Hepatocyte (in vitro differentiated cells): ENCODE results near the gene TOR1AIP2. TPM values are rescaled to one million over a fixed set of nuclear protein-coding genes. Genes with fewer than 3 reads are reported as not detected.
A peak's percentile ranks its signal among the peaks of the same experiment; 100 is the strongest.

Experiments used
- DNase-seq: peaks from one replicate; pipeline ENCODE4 v3.0.0-alpha.2; 2016; ENCODE audit warnings: low spot score
- H2AFZ ChIP-seq: fragments of 200-600 bp; sonication (generic); 2 replicates; pipeline ENCODE4 v1.6.0; 2016; ENCODE audit warnings: antibody characterized with exemption, mild to moderate bottlenecking
- H3K27ac ChIP-seq: fragments of 200-600 bp; sonication (generic); 2 replicates; pipeline ENCODE4 v1.5.1; 2016; ENCODE audit warnings: mild to moderate bottlenecking
- H3K27me3 ChIP-seq: fragments of 200-600 bp; sonication (generic); 2 replicates; pipeline ENCODE4 v1.6.1; 2016
- H3K36me3 ChIP-seq: fragments of 200-600 bp; sonication (generic); replicated peaks from 2 replicates; pipeline ENCODE4 v1.5.1; 2016; ENCODE audit warnings: low read depth; ENCODE audit not compliant: insufficient read depth
- H3K4me1 ChIP-seq: fragments of 200-600 bp; sonication (generic); 2 replicates; pipeline ENCODE4 v1.5.1; 2016; ENCODE audit warnings: mild to moderate bottlenecking, moderate library complexity; ENCODE audit not compliant: insufficient read depth
- H3K4me2 ChIP-seq: fragments of 200-600 bp; sonication (generic); 2 replicates; pipeline ENCODE4 v1.6.0; 2016
- H3K4me3 ChIP-seq: fragments of 200-600 bp; sonication (generic); 2 replicates; pipeline ENCODE4 v1.5.1; 2016; ENCODE audit warnings: mild to moderate bottlenecking
- H3K79me2 ChIP-seq: fragments of 200-600 bp; sonication (generic); 2 replicates; pipeline ENCODE4 v1.6.0; 2017; ENCODE audit warnings: mild to moderate bottlenecking
- H3K9me2 ChIP-seq: fragments of 200-600 bp; sonication (generic); replicated peaks from 2 replicates; pipeline ENCODE4 v1.6.0; 2017; ENCODE audit warnings: mild to moderate bottlenecking; ENCODE audit not compliant: insufficient read depth
- H3K9me3 ChIP-seq: fragments of 200-600 bp; sonication (generic); 2 replicates; pipeline ENCODE4 v1.5.1; 2016; ENCODE audit warnings: low read depth, mild to moderate bottlenecking
- H4K20me1 ChIP-seq: fragments of 200-600 bp; sonication (generic); 2 replicates; pipeline ENCODE4 v1.6.0; 2016; ENCODE audit warnings: mild to moderate bottlenecking; ENCODE audit not compliant: insufficient read depth, poor library complexity, severe bottlenecking
- CTCF ChIP-seq: fragments of 200-600 bp; sonication (generic); IDR thresholded peaks from 2 replicates; pipeline ENCODE4 v1.5.1; 2016; ENCODE audit warnings: antibody characterized with exemption, mild to moderate bottlenecking; ENCODE audit not compliant: poor library complexity
- EZH2 ChIP-seq: fragments of 200-600 bp; sonication (generic); IDR thresholded peaks from 2 replicates; pipeline ENCODE4 v1.6.1; 2016; ENCODE audit warnings: antibody characterized with exemption, mild to moderate bottlenecking, borderline replicate concordance
- EZH2phosphoT487 ChIP-seq: fragments of 200-600 bp; sonication (generic); IDR thresholded peaks from one replicate; pipeline ENCODE4 v1.6.1; 2018; ENCODE audit warnings: antibody characterized with exemption, mild to moderate bottlenecking, low read depth, moderate library complexity; ENCODE audit not compliant: unreplicated experiment, severe bottlenecking
- WGBS: methylation state at CpG from one replicate; pipeline ENCODE4 v1.1.6; 2016; ENCODE audit warnings: low lambda C conversion rate; ENCODE audit errors: missing lambda C conversion rate; 5-methylcytosine and 5-hydroxymethylcytosine counted together
- polyA plus RNA-seq: library from polyadenylated mRNA; unstranded; fragments of >200 nt; fragmentation: Nextera tagmentation; extraction: Ambion mirVana; gene quantifications from 2 replicates; pipeline ENCODE4 v1.2.1, GENCODE V29; 2016
- total RNA-seq: library from RNA; depleted of rRNA; stranded (reverse); fragments of >200 nt; gene quantifications from 2 replicates; pipeline ENCODE4 v1.2.3, GENCODE V29; 2014

Gene TOR1AIP2
- total and polyA plus RNA-seq, 2 experiments from 2014 or later, result 36.6 to 158 TPM

- Histone ChIP-seq H4K20me1 (no peaks in the 10 kb centered on the region), H3K27me3 (no peaks in the 10 kb centered on the region), H3K4me2 (no peak overlapping the region), H3K9me3 (no peaks in the 10 kb centered on the region), H2AFZ (no peak overlapping the region), H3K27ac (no peak overlapping the region), H3K9me2 (no peaks in the 10 kb centered on the region), H3K4me3 (no peak overlapping the region), H3K36me3 (no peaks in the 10 kb centered on the region), H3K4me1 (peaks cover 4% of the 10 kb centered on the region), H3K79me2 (no peaks in the 10 kb centered on the region)
- DNase-seq, result no peak
- TF ChIP-seq EZH2phosphoT487, result no peak
- TF ChIP-seq CTCF, result no peak
- no peak for TF ChIP-seq EZH2
- WGBS, result 82% methylated on average over 10 of the region's 10 CpGs
These were observed 79.3 kb downstream of the TOR1AIP2 start for GRCh38 chr1:179798213-179798863.

- no peak for TF ChIP-seq CTCF
- TF ChIP-seq EZH2phosphoT487, result no peak
- TF ChIP-seq EZH2, result no peak
- peaks cover 4% of the 10 kb centered on the region for H3K4me1 ChIP-seq
- no peaks in the 10 kb centered on the region for H3K79me2 ChIP-seq
- 28% methylated on average over 4 of the region's 4 CpGs for WGBS
- DNase-seq, result peak; percentile 39
- no peaks in the 10 kb centered on the region for H4K20me1 ChIP-seq
- no peaks in the 10 kb centered on the region for H3K9me3 ChIP-seq
- H3K4me3 ChIP-seq, result no peak overlapping the region
- no peak overlapping the region for H2AFZ ChIP-seq
- no peaks in the 10 kb centered on the region for H3K27me3 ChIP-seq
- no peak overlapping the region for H3K4me2 ChIP-seq
- H3K27ac ChIP-seq, result no peak overlapping the region
- H3K36me3 ChIP-seq, result no peaks in the 10 kb centered on the region
- no peaks in the 10 kb centered on the region for H3K9me2 ChIP-seq
These were observed 82.9 kb downstream of the TOR1AIP2 start for GRCh38 chr1:179794669-179795068.

GRCh38 chr1:179794146-179794545, 83.5 kb downstream of the TOR1AIP2 start:
- WGBS, result 59% methylated on average over 1 of the region's 1 CpG

More at GRCh38 chr1:179794146-179794545, 83.5 kb downstream of the TOR1AIP2 start:
- no peak for DNase-seq
- Histone ChIP-seq H3K4me3 (no peak overlapping the region), H4K20me1 (no peaks in the 10 kb centered on the region), H3K27me3 (no peaks in the 10 kb centered on the region), H2AFZ (no peak overlapping the region), H3K9me2 (no peaks in the 10 kb centered on the region), H3K4me1 (peaks cover 4% of the 10 kb centered on the region), H3K9me3 (no peaks in the 10 kb centered on the region), H3K4me2 (no peak overlapping the region), H3K79me2 (no peaks in the 10 kb centered on the region), H3K27ac (no peak overlapping the region), H3K36me3 (no peaks in the 10 kb centered on the region)
- no peak for TF ChIP-seq EZH2
- no peak for TF ChIP-seq CTCF
- TF ChIP-seq EZH2phosphoT487, result no peak
